Sigmoid colon (tissue), 4 donors: ENCODE measurements around the gene PUSL1.

ENCODE experiments used
- CTCF ChIP-seq, 4 experiments: fragments of 450-650 bp in 3 of 4; fragments of 200-600 bp in 1 of 4; IDR thresholded peaks; one replicate each; pipeline ENCODE4 v1.5.1; 2016 to 2019; ENCODE audit warnings: antibody characterized with exemption in 4 of 4, mild to moderate bottlenecking in 3 of 4, moderate library complexity in 2 of 4
- POLR2A ChIP-seq, 2 donors: fragments of 450-650 bp; IDR thresholded peaks; one replicate each; pipeline ENCODE4 v1.6.1; 2016; ENCODE audit warnings: antibody characterized with exemption in 2 of 2, mild to moderate bottlenecking in 2 of 2, moderate library complexity in 2 of 2
- POLR2AphosphoS5 ChIP-seq, 4 donors: sonication (generic); formaldehyde crosslinking; IDR thresholded peaks; one replicate each; pipeline ENCODE4 v1.6.1; 2017; ENCODE audit warnings: antibody characterized with exemption in 4 of 4

- TF ChIP-seq POLR2A (IDR thresholded peaks at IDR 0.05) (no peak), CTCF (IDR thresholded peaks at IDR 0.05) (no peak), POLR2AphosphoS5 (IDR thresholded peaks at IDR 0.05) (no peak)
Measured at GRCh38 chr1:1340791-1341548, 32.6 kb downstream of the PUSL1 start.
